Measurements from ENCODE around the gene SERPINB6. TPM values are rescaled to one million over a fixed set of nuclear protein-coding genes. Genes with fewer than 3 reads are reported as not detected.

SERPINB6 gene
- total and polyA plus RNA-seq, 9 of the 15 experiments (the other 6 are each of a cell fraction or from before 2014, with no cell fraction given), result 86.6 to 211 (median 143) TPM

- TF ChIP-seq ZBTB11 (CRISPR knock-in tag; IDR thresholded peaks at IDR 0.05) (peak in 1 of 3 experiments; percentile 62; a peak in 1 of 6 replicates), GTF2E2 (tag; IDR thresholded peaks at IDR 0.05) (no peak), SMARCB1 (IDR thresholded peaks at IDR 0.05; ENCODE audit: insufficient read length, low read depth) (peak; percentile 29), ZNF124 (CRISPR knock-in tag; IDR thresholded peaks at IDR 0.05) (no peak), HDAC1 (IDR thresholded peaks at IDR 0.05) (peak in 1 of 2 experiments; percentile 99; a peak in 2 of 4 replicates), NUFIP1 (IDR thresholded peaks at IDR 0.05; ENCODE audit: partially characterized antibody) (peak; percentile 57), NCOA2 (IDR thresholded peaks at IDR 0.05; ENCODE audit: partially characterized antibody in 2 of 2) (peak in 1 of 2 experiments; percentile 82), JUND (IDR thresholded peaks at IDR 0.05; ENCODE audit: borderline replicate concordance, low read depth, low read length) (peak; percentile 92), JUND (tag; IDR thresholded peaks at IDR 0.05; ENCODE audit: borderline replicate concordance, low read depth, low read length) (peak; percentile 92; the same call in 2 of the 3 replicates), PYGO2 (tag; IDR thresholded peaks at IDR 0.05) (peak; percentile 90), ZNF644 (tag; IDR thresholded peaks at IDR 0.05; ENCODE audit: low read depth) (peak; percentile 93), MEF2D (tag; conservative IDR thresholded peaks at IDR 0.05; ENCODE audit: low read depth) (peak; percentile 78; the same call in 1 of the 2 replicates), SRF (CRISPR knock-in tag; IDR thresholded peaks at IDR 0.05) (peak in 1 of 2 experiments; percentile 89; a peak in 2 of 4 replicates), ZC3H4 (CRISPR knock-in tag; IDR thresholded peaks at IDR 0.05; ENCODE audit: borderline replicate concordance) (no peak; the same call in 1 of the 2 replicates), XRCC5 (IDR thresholded peaks at IDR 0.05; ENCODE audit: low read depth, low read length) (peak; percentile 90), THAP7 (CRISPR knock-in tag; IDR thresholded peaks at IDR 0.05) (no peak), GATA2 (CRISPR knock-in tag; IDR thresholded peaks at IDR 0.05) (peak; percentile 99), XRCC3 (IDR thresholded peaks at IDR 0.05) (no peak)
- TF ChIP-seq, protein P1, sequence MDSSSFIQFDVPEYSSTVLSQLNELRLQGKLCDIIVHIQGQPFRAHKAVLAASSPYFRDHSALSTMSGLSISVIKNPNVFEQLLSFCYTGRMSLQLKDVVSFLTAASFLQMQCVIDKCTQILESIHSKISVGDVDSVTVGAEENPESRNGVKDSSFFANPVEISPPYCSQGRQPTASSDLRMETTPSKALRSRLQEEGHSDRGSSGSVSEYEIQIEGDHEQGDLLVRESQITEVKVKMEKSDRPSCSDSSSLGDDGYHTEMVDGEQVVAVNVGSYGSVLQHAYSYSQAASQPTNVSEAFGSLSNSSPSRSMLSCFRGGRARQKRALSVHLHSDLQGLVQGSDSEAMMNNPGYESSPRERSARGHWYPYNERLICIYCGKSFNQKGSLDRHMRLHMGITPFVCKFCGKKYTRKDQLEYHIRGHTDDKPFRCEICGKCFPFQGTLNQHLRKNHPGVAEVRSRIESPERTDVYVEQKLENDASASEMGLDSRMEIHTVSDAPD (CRISPR knock-in tag; IDR thresholded peaks at IDR 0.05), result no peak
- TF ChIP-seq, protein P2, sequence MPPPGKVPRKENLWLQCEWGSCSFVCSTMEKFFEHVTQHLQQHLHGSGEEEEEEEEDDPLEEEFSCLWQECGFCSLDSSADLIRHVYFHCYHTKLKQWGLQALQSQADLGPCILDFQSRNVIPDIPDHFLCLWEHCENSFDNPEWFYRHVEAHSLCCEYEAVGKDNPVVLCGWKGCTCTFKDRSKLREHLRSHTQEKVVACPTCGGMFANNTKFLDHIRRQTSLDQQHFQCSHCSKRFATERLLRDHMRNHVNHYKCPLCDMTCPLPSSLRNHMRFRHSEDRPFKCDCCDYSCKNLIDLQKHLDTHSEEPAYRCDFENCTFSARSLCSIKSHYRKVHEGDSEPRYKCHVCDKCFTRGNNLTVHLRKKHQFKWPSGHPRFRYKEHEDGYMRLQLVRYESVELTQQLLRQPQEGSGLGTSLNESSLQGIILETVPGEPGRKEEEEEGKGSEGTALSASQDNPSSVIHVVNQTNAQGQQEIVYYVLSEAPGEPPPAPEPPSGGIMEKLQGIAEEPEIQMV (tag; conservative IDR thresholded peaks at IDR 0.05; ENCODE audit: low read depth), result no peak
Measured at GRCh38 chr6:2931970-2932748, 39.2 kb downstream of the SERPINB6 start (continued).

Measured in K562 (cell line).